Ovary (tissue), 3 donors: Measurements from ENCODE around the gene SREBF2.
"Not testable (repeated sequence)": the region's sequence is repeated elsewhere in the genome, so short reads cannot be mapped to it uniquely, and the experiment has no call there.

Source experiments
- CTCF ChIP-seq, 3 donors: fragments of 450-650 bp in 2 of 3; fragments of 200-600 bp in 1 of 3; IDR thresholded peaks; one replicate each; pipeline versions ENCODE4 v1.5.1 to v1.8.0; 2016 to 2022; ENCODE audit warnings: antibody characterized with exemption in 3 of 3, mild to moderate bottlenecking in 1 of 3
- POLR2A ChIP-seq: fragments of 450-650 bp; IDR thresholded peaks from one replicate; pipeline ENCODE4 v1.6.1; 2017; ENCODE audit warnings: antibody characterized with exemption, mild to moderate bottlenecking, moderate library complexity
- donor health status: DM: no; HTN: no; CAD: no.

GRCh38 chr22:41870081-41870480 is 37.2 kb downstream of the SREBF2 start:
- TF ChIP-seq CTCF (IDR thresholded peaks at IDR 0.05); POLR2A: not testable (repeated sequence)
